Stromal cell of bone marrow (primary cell): ENCODE results near the gene DHX35.
"Not testable (repeated sequence)": the region's sequence is repeated elsewhere in the genome, so short reads cannot be mapped to it uniquely, and the experiment has no call there.

Experiments
- DNase-seq: peaks from one replicate; pipeline ENCODE4 v3.0.0-alpha.2; 2012; ENCODE audit warnings: low read depth

The DHX35 gene

GRCh38 chr20:38941726-38942389 is 20.3 kb upstream of the DHX35 start:
- no peak for DNase-seq

GRCh38 chr20:38945012-38945411 is 17.1 kb upstream of the DHX35 start:
- no peak for DNase-seq

- DNase-seq = no peak
Observed at GRCh38 chr20:38946836-38947235, 15.3 kb upstream of the DHX35 start.

GRCh38 chr20:38947931-38948362 is 14.2 kb upstream of the DHX35 start:
- DNase-seq = no peak

GRCh38 chr20:38950254-38950653 is 11.9 kb upstream of the DHX35 start:
- no peak for DNase-seq

GRCh38 chr20:38951611-38952010 is 10.5 kb upstream of the DHX35 start:
- no peak for DNase-seq

GRCh38 chr20:38952153-38952552 is 10.0 kb upstream of the DHX35 start:
- no peak for DNase-seq

GRCh38 chr20:38953630-38954340 is 8.4 kb upstream of the DHX35 start:
- no peak for DNase-seq

GRCh38 chr20:38957235-38957876 is 4.8 kb upstream of the DHX35 start:
- DNase-seq = no peak

GRCh38 chr20:38957915-38958485 is 4.1 kb upstream of the DHX35 start:
- no peak for DNase-seq

GRCh38 chr20:38960187-38960687 is 1.9 kb upstream of the DHX35 start:
- DNase-seq = not testable (repeated sequence)

- DNase-seq = no peak
Observed at GRCh38 chr20:38961530-38962043, 557 bp upstream of the DHX35 start.

- DNase-seq = no peak
Observed at GRCh38 chr20:38962928-38963401, 821 bp downstream of the DHX35 start.

- no peak for DNase-seq
Observed at GRCh38 chr20:38963745-38964144, 1.6 kb downstream of the DHX35 start.

GRCh38 chr20:38965264-38965663 is 3.1 kb downstream of the DHX35 start:
- no peak for DNase-seq

GRCh38 chr20:38968090-38968489 is 5.9 kb downstream of the DHX35 start:
- DNase-seq = no peak

- DNase-seq = no peak
Observed at GRCh38 chr20:38969708-38970107, 7.6 kb downstream of the DHX35 start.

- DNase-seq = peak; percentile 43
Observed at GRCh38 chr20:38970302-38970701, 8.2 kb downstream of the DHX35 start.

GRCh38 chr20:38973107-38973506 is 11.0 kb downstream of the DHX35 start:
- DNase-seq = no peak

- no peak for DNase-seq
Observed at GRCh38 chr20:38973645-38974044, 11.5 kb downstream of the DHX35 start.

GRCh38 chr20:38975539-38976120 is 13.5 kb downstream of the DHX35 start:
- no peak for DNase-seq

- DNase-seq = no peak
Observed at GRCh38 chr20:38979434-38979833, 17.3 kb downstream of the DHX35 start.
